ENCODE data around the gene KLHDC8B. TPM values are rescaled to one million over a fixed set of nuclear protein-coding genes. Genes with fewer than 3 reads are reported as not detected.

KLHDC8B gene
- total RNA-seq, 4 donors from 2014 or later = 4.5 to 23.5 (median 13.4) TPM

DNA sequence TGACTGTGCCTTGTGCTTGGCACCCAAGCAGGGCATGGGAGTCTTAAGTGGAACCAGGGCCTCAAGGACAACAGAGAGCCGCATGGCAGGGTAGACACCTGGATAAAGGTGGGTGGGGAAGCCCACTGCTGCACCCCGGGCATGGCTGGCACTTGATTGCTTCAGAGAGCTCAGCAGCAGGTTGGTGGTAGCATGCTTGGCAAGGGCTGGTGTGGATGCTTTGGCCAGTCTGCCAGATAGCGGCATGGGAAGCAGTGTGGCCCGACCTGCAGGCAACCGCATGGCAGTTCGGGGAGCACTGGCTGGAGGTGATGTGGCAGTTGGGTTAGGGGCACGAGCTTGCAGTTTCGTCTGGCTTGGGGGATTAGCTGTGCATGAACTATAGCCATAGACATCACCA, 7.8 kb upstream of the KLHDC8B start:
- H3K27ac ChIP-seq = no peak overlapping the region
- intact Hi-C loops (cut with DNase I; ENCODE audit: low total_unique reads) = loop anchor here (10.0 kb wide), 1 partner anchor 291 kb away; no protein-coding TSS in a partner anchor
- TF ChIP-seq CTCF (IDR thresholded peaks at IDR 0.05) = no peak
- no peak for TF ChIP-seq EP300 (IDR thresholded peaks at IDR 0.05; ENCODE audit: low read depth)
- TF ChIP-seq POLR2A (IDR thresholded peaks at IDR 0.05) = no peak
- TF ChIP-seq POLR2AphosphoS5 (IDR thresholded peaks at IDR 0.05) = no peak
- H3K27me3 ChIP-seq = no peaks in the 10 kb centered on the region
- WGBS, 2 donors (ENCODE audit: low coverage in 1 of 2) = 92% methylated on average over 8 of the region's 8 CpGs; no CpG with 5 or more reads in 1 of the 2 donors
- H3K9me3 ChIP-seq = no peaks in the 10 kb centered on the region
- peaks cover 0 to 9% (median 2%) of the 10 kb centered on the region in 4 donors for H3K36me3 ChIP-seq
- no peak overlapping the region for H3K4me3 ChIP-seq
- peaks cover 7 to 20% (median 16%) of the 10 kb centered on the region in 4 donors for H3K4me1 ChIP-seq
- no peak for DNase-seq
- in situ Hi-C loops (cut with MboI; ENCODE audit: low pct_ligation_motif_present in 1 of 4, low pct_unique_long_range_greater_than_20kb in 1 of 4, low sequenced_read_pairs in 3 of 4) = loop anchor here in 3 of 4 donors (10.0 to 25.0 kb wide), 2 partner anchors 274 to 281 kb away; partner anchors contain the start of gene NICN1 (in 2 of the 3)

DNA sequence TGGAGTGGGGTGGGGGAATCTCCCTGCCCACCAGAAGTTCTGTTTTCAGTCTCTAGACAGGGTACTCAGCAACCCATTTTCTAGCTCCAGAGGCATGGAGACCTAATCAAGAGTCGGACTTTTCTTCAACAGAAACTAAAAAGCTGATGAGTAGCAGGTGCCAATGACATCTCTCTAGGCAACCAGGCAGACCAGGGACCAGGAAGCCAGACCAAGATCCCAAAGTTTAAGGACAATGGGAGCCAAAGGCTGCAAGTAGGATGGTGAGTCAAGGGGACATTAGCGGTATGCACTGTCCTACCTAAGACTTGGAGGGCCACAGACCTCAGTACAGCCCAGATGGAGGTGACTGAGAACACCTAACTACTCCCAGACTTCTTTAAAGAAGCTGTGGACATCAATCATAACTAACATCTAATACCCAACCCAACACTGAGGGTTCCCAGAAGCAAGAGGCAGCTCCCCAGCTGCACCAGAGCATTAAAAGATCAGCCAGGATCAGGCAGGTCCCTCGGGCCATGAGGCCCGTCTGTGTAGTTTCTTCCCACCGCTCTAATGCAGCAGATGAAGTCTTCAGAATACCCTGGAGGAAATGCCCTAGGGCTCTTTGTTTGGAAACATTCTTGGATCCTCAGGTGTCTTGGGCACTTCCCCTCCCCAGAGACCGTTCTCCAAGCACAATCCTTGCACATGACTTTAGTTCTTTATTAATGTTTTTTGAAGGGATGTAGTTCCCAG, 6.2 kb upstream of the KLHDC8B start:
- H3K9me3 ChIP-seq = no peaks in the 10 kb centered on the region
- peaks cover 0 to 9% (median 2%) of the 10 kb centered on the region in 4 donors for H3K36me3 ChIP-seq
- no peak for DNase-seq
- H3K4me1 ChIP-seq = peaks cover 7 to 20% (median 16%) of the 10 kb centered on the region in 4 donors
- intact Hi-C loops (cut with DNase I; ENCODE audit: low total_unique reads) (loop anchor here (10.0 kb wide), 1 partner anchor 290 kb away; no protein-coding TSS in a partner anchor), in situ Hi-C loops (cut with MboI; ENCODE audit: low pct_ligation_motif_present in 1 of 4, low pct_unique_long_range_greater_than_20kb in 1 of 4, low sequenced_read_pairs in 3 of 4) (loop anchor here in 3 of 4 donors (5.0 to 25.0 kb wide), 3 partner anchors 43 to 280 kb away; partner anchors contain the start of genes NICN1 (in 2 of the 3) and USP19 (in 1 of the 3))
- 48 to 49% methylated on average over 2 to 6 of the region's 6 CpGs for WGBS, 2 donors (ENCODE audit: low coverage in 1 of 2)
- TF ChIP-seq POLR2A (IDR thresholded peaks at IDR 0.05) = no peak
- no peak for TF ChIP-seq CTCF (IDR thresholded peaks at IDR 0.05)
- TF ChIP-seq POLR2AphosphoS5 (IDR thresholded peaks at IDR 0.05) = no peak
- TF ChIP-seq EP300 (IDR thresholded peaks at IDR 0.05; ENCODE audit: low read depth) = no peak
- H3K4me3 ChIP-seq = peak overlapping the region; percentile 75 to 100 (median 90)
- H3K27me3 ChIP-seq = no peaks in the 10 kb centered on the region
- H3K27ac ChIP-seq = peak overlapping the region; percentile 82 to 92 (median 90)

GRCh38 chr3:49165771-49166751, 5.3 kb upstream of the KLHDC8B start, which contains the start of gene CCDC71:
TSS of gene CCDC71 (minus strand) at chr3:49166331. CDS start at chr3:49164208, 2,123 bp downstream.
- peaks cover 15 to 27% (median 23%) of the 10 kb centered on the region in 4 donors for H3K4me1 ChIP-seq
- intact Hi-C loops (cut with DNase I; ENCODE audit: low total_unique reads) (loop anchor here (10.0 kb wide), 1 partner anchor 289 kb away; no protein-coding TSS in a partner anchor), in situ Hi-C loops (cut with MboI; ENCODE audit: low pct_ligation_motif_present in 1 of 4, low pct_unique_long_range_greater_than_20kb in 1 of 4, low sequenced_read_pairs in 3 of 4) (loop anchor here in 3 of 4 donors (5.0 to 25.0 kb wide), 3 partner anchors 44 to 279 kb away; partner anchors contain the start of genes NICN1 (in 2 of the 3) and USP19 (in 1 of the 3))
- TF ChIP-seq POLR2A (IDR thresholded peaks at IDR 0.05) (no peak), POLR2AphosphoS5 (IDR thresholded peaks at IDR 0.05) (peak; percentile 49 to 79 (median 76)), CTCF (IDR thresholded peaks at IDR 0.05) (no peak)
- peak within 1 kb of the TSS; percentile 75 to 100 (median 90) for H3K4me3 ChIP-seq
- no peaks in the 10 kb centered on the region for H3K27me3 ChIP-seq
- DNase-seq = peak; percentile 73
- 0 to 6% methylated on average over 1 to 41 of the region's 69 CpGs for WGBS, 2 donors (ENCODE audit: low coverage in 1 of 2)
- H3K27ac ChIP-seq = peak within 1 kb of the TSS; percentile 82 to 92 (median 90)
- peaks cover 0 to 9% (median 2%) of the 10 kb centered on the region in 4 donors for H3K36me3 ChIP-seq
- no peaks in the 10 kb centered on the region for H3K9me3 ChIP-seq
